ENCODE results near the gene COLEC12.

- TF ChIP-seq CTCF (IDR thresholded peaks at IDR 0.05; ENCODE audit: low read depth, low read length) (no peak), EZH2phosphoT487 (IDR thresholded peaks at IDR 0.05; ENCODE audit: low read depth) (no peak)
These were observed 129.5 kb downstream of the COLEC12 start for GRCh38 chr18:370751-371608.

Measured in OCI-LY3 (cell line).